Activated CD8-positive, alpha-beta T cell treated with anti-CD3 and anti-CD28 coated beads, Interleukin-2, amount 10 ng/mL, durations not matched to agents 7 days and 5 days (primary cell): ENCODE measurements around the gene TMEM198. TPM values are rescaled to one million over a fixed set of nuclear protein-coding genes. Genes with fewer than 3 reads are reported as not detected.

Source experiments
- ATAC-seq: fragments of 150-1000 bp; cut with Tn5 transposase; one replicate; pipeline ENCODE4 v1.10.0; 2021; ENCODE audit warnings: moderate library complexity
- CTCF ChIA-PET: fragments of 350-600 bp; sonication (Branson Sonifier 250); formaldehyde crosslinking; loops from one replicate; lab custom pipeline; 2021; ENCODE audit warnings: antibody characterized with exemption; lab: Charles Lee
- POLR2A ChIA-PET: fragments of 350-600 bp; sonication (Branson Sonifier 250); formaldehyde crosslinking; loops from one replicate; lab custom pipeline; 2021; ENCODE audit warnings: antibody characterized with exemption; lab: Charles Lee
- DNase-seq: peaks from one replicate; pipeline ENCODE4 v3.0.0-alpha.2; 2020
- H3K27ac Mint-ChIP-seq: one replicate; pipeline ENCODE4 v1.8.0; 2021; ENCODE audit warnings: mild to moderate bottlenecking, mixed read lengths
- H3K27me3 Mint-ChIP-seq: one replicate; pipeline ENCODE4 v1.8.0; 2021; ENCODE audit warnings: low read depth, mixed read lengths
- H3K36me3 Mint-ChIP-seq: one replicate; pipeline ENCODE4 v1.8.0; 2021; ENCODE audit warnings: low read depth, mixed read lengths
- H3K4me1 Mint-ChIP-seq: one replicate; pipeline ENCODE4 v1.8.0; 2021; ENCODE audit warnings: low read depth, mixed read lengths
- H3K4me3 Mint-ChIP-seq: one replicate; pipeline ENCODE4 v1.8.0; 2021; ENCODE audit warnings: mild to moderate bottlenecking, mixed read lengths
- H3K9me3 Mint-ChIP-seq: one replicate; pipeline ENCODE4 v1.8.0; 2022; ENCODE audit warnings: mixed read lengths; ENCODE audit not compliant: insufficient read depth
- total RNA-seq, 2 experiments: library from RNA; stranded (reverse); gene quantifications; one replicate each; pipeline ENCODE4 v1.2.3, GENCODE V29; 2021

TMEM198 gene
- total RNA-seq, 2 experiments from 2014 or later = 0.47 to 0.60 TPM

- Mint-ChIP-seq H3K4me1 (peaks cover 1% of the 10 kb centered on the region), H3K9me3 (no peaks in the 10 kb centered on the region), H3K36me3 (no peaks in the 10 kb centered on the region), H3K27me3 (peaks cover 65% of the 10 kb centered on the region), H3K27ac (no peak overlapping the region), H3K4me3 (no peak overlapping the region)
- ChIA-PET POLR2A (no interaction called here), CTCF (interaction anchor here (2.0 to 4.3 kb wide), 2 partner anchors 10 to 24 kb away, joined by 5 to 24 read pairs; no protein-coding TSS in a partner anchor)
- ATAC-seq = no peak
- no peak for DNase-seq
Observed at GRCh38 chr2:219519526-219519916, 24.3 kb upstream of the TMEM198 start.

GRCh38 chr2:219520079-219520478, 23.7 kb upstream of the TMEM198 start:
- no peaks in the 10 kb centered on the region for H3K36me3 Mint-ChIP-seq
- POLR2A ChIA-PET = no interaction called here
- DNase-seq (no peak), ATAC-seq (no peak)
- peaks cover 1% of the 10 kb centered on the region for H3K4me1 Mint-ChIP-seq
- peaks cover 66% of the 10 kb centered on the region for H3K27me3 Mint-ChIP-seq
- H3K9me3 Mint-ChIP-seq = no peaks in the 10 kb centered on the region
- H3K27ac Mint-ChIP-seq = no peak overlapping the region
- H3K4me3 Mint-ChIP-seq = no peak overlapping the region
- CTCF ChIA-PET = interaction anchor here (0.8 to 4.3 kb wide), 5 partner anchors 10 to 117 kb away, joined by 3 to 24 read pairs (median 4); no protein-coding TSS in a partner anchor

- POLR2A ChIA-PET = no interaction called here
- H3K9me3 Mint-ChIP-seq = no peaks in the 10 kb centered on the region
- peaks cover 71% of the 10 kb centered on the region for H3K27me3 Mint-ChIP-seq
- CTCF ChIA-PET = interaction anchor here (1.0 to 4.3 kb wide), 7 partner anchors 8 to 118 kb away, joined by 3 to 24 read pairs (median 4); partner anchors contain the start of gene GMPPA
- no peak overlapping the region for H3K4me3 Mint-ChIP-seq
- peak; percentile 12 for ATAC-seq
- DNase-seq = no peak
- peaks cover 1% of the 10 kb centered on the region for H3K4me1 Mint-ChIP-seq
- no peak overlapping the region for H3K27ac Mint-ChIP-seq
- no peaks in the 10 kb centered on the region for H3K36me3 Mint-ChIP-seq
Observed at GRCh38 chr2:219521066-219521880, 22.6 kb upstream of the TMEM198 start.

- no peak overlapping the region for H3K27ac Mint-ChIP-seq
- CTCF ChIA-PET = interaction anchor here (0.5 to 4.3 kb wide), 6 partner anchors 7 to 64 kb away, joined by 3 to 24 read pairs (median 4); partner anchors contain the start of gene GMPPA
- POLR2A ChIA-PET = interaction anchor here (0.6 kb wide), 2 partner anchors 363 to 791 kb away, joined by 3 read pairs; no protein-coding TSS in a partner anchor
- H3K27me3 Mint-ChIP-seq = peaks cover 69% of the 10 kb centered on the region
- no peak overlapping the region for H3K4me3 Mint-ChIP-seq
- no peaks in the 10 kb centered on the region for H3K9me3 Mint-ChIP-seq
- no peak for ATAC-seq
- H3K36me3 Mint-ChIP-seq = no peaks in the 10 kb centered on the region
- DNase-seq = no peak
- peaks cover 1% of the 10 kb centered on the region for H3K4me1 Mint-ChIP-seq
Observed at GRCh38 chr2:219522111-219523030, 21.5 kb upstream of the TMEM198 start.

- no peaks in the 10 kb centered on the region for H3K9me3 Mint-ChIP-seq
- H3K4me3 Mint-ChIP-seq = no peak overlapping the region
- H3K36me3 Mint-ChIP-seq = no peaks in the 10 kb centered on the region
- ChIA-PET CTCF (interaction anchor here (0.5 to 2.5 kb wide), 8 partner anchors 13 to 126 kb away, joined by 3 to 9 read pairs (median 4); partner anchors contain the start of gene GMPPA), POLR2A (interaction anchor here (0.6 kb wide), 2 partner anchors 364 to 790 kb away, joined by 3 read pairs; no protein-coding TSS in a partner anchor)
- H3K27me3 Mint-ChIP-seq = peaks cover 67% of the 10 kb centered on the region
- H3K4me1 Mint-ChIP-seq = peaks cover 1% of the 10 kb centered on the region
- ATAC-seq (no peak), DNase-seq (no peak)
- no peak overlapping the region for H3K27ac Mint-ChIP-seq
Observed at GRCh38 chr2:219523031-219523671, 20.7 kb upstream of the TMEM198 start.

GRCh38 chr2:219524817-219525216, 19.0 kb upstream of the TMEM198 start:
- ChIA-PET CTCF (interaction anchor here (4.5 kb wide), 1 partner anchor 18 kb away, joined by 39 read pairs; the partner anchor contains the start of genes CHPF and TMEM198), POLR2A (no interaction called here)
- Mint-ChIP-seq H3K27me3 (peaks cover 69% of the 10 kb centered on the region), H3K27ac (no peak overlapping the region), H3K4me1 (peaks cover 1% of the 10 kb centered on the region), H3K4me3 (no peak overlapping the region), H3K36me3 (no peaks in the 10 kb centered on the region), H3K9me3 (no peaks in the 10 kb centered on the region)
- DNase-seq (no peak), ATAC-seq (no peak)

GRCh38 chr2:219525533-219526232, 18.1 kb upstream of the TMEM198 start:
- CTCF ChIA-PET = interaction anchor here (0.7 to 4.5 kb wide), 6 partner anchors 17 to 123 kb away, joined by 3 to 39 read pairs (median 4); partner anchors contain the start of genes CHPF, GMPPA and TMEM198
- no peaks in the 10 kb centered on the region for H3K36me3 Mint-ChIP-seq

GRCh38 chr2:219526320-219527075, 17.3 kb upstream of the TMEM198 start:
- CTCF ChIA-PET = interaction anchor here (0.7 to 5.4 kb wide), 12 partner anchors 16 to 138 kb away, joined by 3 to 104 read pairs (median 4); partner anchors contain the start of genes CHPF, GMPPA and TMEM198
- Mint-ChIP-seq H3K36me3 (no peaks in the 10 kb centered on the region), H3K9me3 (no peaks in the 10 kb centered on the region), H3K4me1 (peaks cover 1% of the 10 kb centered on the region), H3K27ac (no peak overlapping the region), H3K27me3 (peaks cover 69% of the 10 kb centered on the region), H3K4me3 (no peak overlapping the region)
- ATAC-seq (no peak), DNase-seq (no peak)
- POLR2A ChIA-PET = interaction anchor here (0.6 kb wide), 1 partner anchor 94 kb away, joined by 3 read pairs; no protein-coding TSS in a partner anchor

More at GRCh38 chr2:219525533-219526232, 18.1 kb upstream of the TMEM198 start:
- Mint-ChIP-seq H3K4me1 (peaks cover 1% of the 10 kb centered on the region), H3K4me3 (no peak overlapping the region), H3K27me3 (peaks cover 70% of the 10 kb centered on the region), H3K27ac (no peak overlapping the region), H3K9me3 (no peaks in the 10 kb centered on the region)
- ATAC-seq = no peak
- DNase-seq = no peak
- POLR2A ChIA-PET = interaction anchor here (0.6 kb wide), 1 partner anchor 94 kb away, joined by 3 read pairs; no protein-coding TSS in a partner anchor

- ChIA-PET POLR2A (no interaction called here), CTCF (interaction anchor here (1.0 to 5.4 kb wide), 7 partner anchors 16 to 138 kb away, joined by 3 to 104 read pairs (median 39); partner anchors contain the start of genes CHPF, GMPPA and TMEM198)
- ATAC-seq (no peak), DNase-seq (no peak)
- Mint-ChIP-seq H3K4me3 (no peak overlapping the region), H3K27ac (no peak overlapping the region), H3K9me3 (no peaks in the 10 kb centered on the region), H3K36me3 (no peaks in the 10 kb centered on the region), H3K27me3 (peaks cover 64% of the 10 kb centered on the region), H3K4me1 (peaks cover under 1% of the 10 kb centered on the region)
Observed at GRCh38 chr2:219527076-219527394, 16.8 kb upstream of the TMEM198 start.

- H3K9me3 Mint-ChIP-seq = no peaks in the 10 kb centered on the region
- H3K36me3 Mint-ChIP-seq = no peaks in the 10 kb centered on the region
- H3K4me3 Mint-ChIP-seq = no peak overlapping the region
- ChIA-PET POLR2A (no interaction called here), CTCF (interaction anchor here (0.7 to 5.4 kb wide), 9 partner anchors 15 to 139 kb away, joined by 3 to 104 read pairs (median 22); partner anchors contain the start of genes CHPF, GMPPA and TMEM198)
- peaks cover 63% of the 10 kb centered on the region for H3K27me3 Mint-ChIP-seq
- DNase-seq (no peak), ATAC-seq (no peak)
- H3K4me1 Mint-ChIP-seq = no peaks in the 10 kb centered on the region
- no peak overlapping the region for H3K27ac Mint-ChIP-seq
Observed at GRCh38 chr2:219527472-219527871, 16.4 kb upstream of the TMEM198 start.
